ENCODE measurements around the gene NADK2. TPM values are rescaled to one million over a fixed set of nuclear protein-coding genes. Genes with fewer than 3 reads are reported as not detected.

The NADK2 gene
- total RNA-seq, 1 experiment from 2014 or later = 21.2 TPM

- DNase-seq (ENCODE audit: low read depth, low spot score) (no peak), ATAC-seq (no peak)
- Histone ChIP-seq H2AFZ (ENCODE audit: low read depth, low read length, poor library complexity, severe bottlenecking) (no peak overlapping the region), H3K4me3 (replicated peaks in 1 of 2; ENCODE audit: low read depth in 1 of 2, low read length in 2 of 2) (no peak overlapping the region), H3K4me2 (ENCODE audit: low read length) (no peak overlapping the region), H3K9me3 (ENCODE audit: control insufficient read depth in 1 of 2, insufficient read depth in 1 of 2, low read depth in 1 of 2, low read length in 2 of 2) (no peaks in the 10 kb centered on the region), H3K36me3 (ENCODE audit: control insufficient read depth in 1 of 2, insufficient read depth in 2 of 2, low read length in 2 of 2) (no peaks in the 10 kb centered on the region; a peak in 2 of 4 replicates), H4K20me1 (ENCODE audit: insufficient read depth) (no peaks in the 10 kb centered on the region), H3K79me2 (ENCODE audit: insufficient read depth, low read length) (no peaks in the 10 kb centered on the region), H3K27me3 (ENCODE audit: insufficient read depth, low read length) (no peaks in the 10 kb centered on the region), H3K27ac (ENCODE audit: low read depth, low read length) (no peak overlapping the region), H3K9ac (ENCODE audit: low read length) (no peak overlapping the region), H3K4me1 (ENCODE audit: control insufficient read depth in 1 of 2, insufficient read depth in 2 of 2, low read length in 2 of 2) (no peaks in the 10 kb centered on the region), H3K9me2 (ENCODE audit: insufficient read depth) (no peaks in the 10 kb centered on the region)
- POLR2A ChIA-PET = interaction anchor here (0.8 kb wide), 1 partner anchor 24 kb away, joined by 3 read pairs; the partner anchor contains the start of gene NADK2
- intact Hi-C loops (cut with micrococcal nuclease) = no loop called here
- TF ChIP-seq EZH2 (IDR thresholded peaks at IDR 0.05) = no peak
- TF ChIP-seq YY1 (IDR thresholded peaks at IDR 0.05; ENCODE audit: extremely low read depth, insufficient replicate concordance, low read depth, low read length) = no peak
- TF ChIP-seq MAX (IDR thresholded peaks at IDR 0.05) = no peak
- no peak for TF ChIP-seq SRF (IDR thresholded peaks at IDR 0.05; ENCODE audit: low read depth)
- TF ChIP-seq, protein P1, sequence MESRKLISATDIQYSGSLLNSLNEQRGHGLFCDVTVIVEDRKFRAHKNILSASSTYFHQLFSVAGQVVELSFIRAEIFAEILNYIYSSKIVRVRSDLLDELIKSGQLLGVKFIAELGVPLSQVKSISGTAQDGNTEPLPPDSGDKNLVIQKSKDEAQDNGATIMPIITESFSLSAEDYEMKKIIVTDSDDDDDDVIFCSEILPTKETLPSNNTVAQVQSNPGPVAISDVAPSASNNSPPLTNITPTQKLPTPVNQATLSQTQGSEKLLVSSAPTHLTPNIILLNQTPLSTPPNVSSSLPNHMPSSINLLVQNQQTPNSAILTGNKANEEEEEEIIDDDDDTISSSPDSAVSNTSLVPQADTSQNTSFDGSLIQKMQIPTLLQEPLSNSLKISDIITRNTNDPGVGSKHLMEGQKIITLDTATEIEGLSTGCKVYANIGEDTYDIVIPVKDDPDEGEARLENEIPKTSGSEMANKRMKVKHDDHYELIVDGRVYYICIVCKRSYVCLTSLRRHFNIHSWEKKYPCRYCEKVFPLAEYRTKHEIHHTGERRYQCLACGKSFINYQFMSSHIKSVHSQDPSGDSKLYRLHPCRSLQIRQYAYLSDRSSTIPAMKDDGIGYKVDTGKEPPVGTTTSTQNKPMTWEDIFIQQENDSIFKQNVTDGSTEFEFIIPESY (IDR thresholded peaks at IDR 0.05; ENCODE audit: extremely low read depth, insufficient replicate concordance, low read length) = no peak
- TF ChIP-seq EGR1 (IDR thresholded peaks at IDR 0.05; ENCODE audit: low read depth) = no peak
- TF ChIP-seq, protein P2, sequence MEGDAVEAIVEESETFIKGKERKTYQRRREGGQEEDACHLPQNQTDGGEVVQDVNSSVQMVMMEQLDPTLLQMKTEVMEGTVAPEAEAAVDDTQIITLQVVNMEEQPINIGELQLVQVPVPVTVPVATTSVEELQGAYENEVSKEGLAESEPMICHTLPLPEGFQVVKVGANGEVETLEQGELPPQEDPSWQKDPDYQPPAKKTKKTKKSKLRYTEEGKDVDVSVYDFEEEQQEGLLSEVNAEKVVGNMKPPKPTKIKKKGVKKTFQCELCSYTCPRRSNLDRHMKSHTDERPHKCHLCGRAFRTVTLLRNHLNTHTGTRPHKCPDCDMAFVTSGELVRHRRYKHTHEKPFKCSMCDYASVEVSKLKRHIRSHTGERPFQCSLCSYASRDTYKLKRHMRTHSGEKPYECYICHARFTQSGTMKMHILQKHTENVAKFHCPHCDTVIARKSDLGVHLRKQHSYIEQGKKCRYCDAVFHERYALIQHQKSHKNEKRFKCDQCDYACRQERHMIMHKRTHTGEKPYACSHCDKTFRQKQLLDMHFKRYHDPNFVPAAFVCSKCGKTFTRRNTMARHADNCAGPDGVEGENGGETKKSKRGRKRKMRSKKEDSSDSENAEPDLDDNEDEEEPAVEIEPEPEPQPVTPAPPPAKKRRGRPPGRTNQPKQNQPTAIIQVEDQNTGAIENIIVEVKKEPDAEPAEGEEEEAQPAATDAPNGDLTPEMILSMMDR (IDR thresholded peaks at IDR 0.05 in 2 of 3, conservative IDR thresholded peaks at IDR 0.05 in 1 of 3; ENCODE audit: borderline replicate concordance in 1 of 3, insufficient read depth in 1 of 3, low read depth in 2 of 3, low read length in 2 of 3) = no peak
- no peak for TF ChIP-seq CBX3 (IDR thresholded peaks at IDR 0.05; ENCODE audit: low read depth)
- no peak for TF ChIP-seq CEBPB (IDR thresholded peaks at IDR 0.05; ENCODE audit: low read depth)
- TF ChIP-seq, protein P3, sequence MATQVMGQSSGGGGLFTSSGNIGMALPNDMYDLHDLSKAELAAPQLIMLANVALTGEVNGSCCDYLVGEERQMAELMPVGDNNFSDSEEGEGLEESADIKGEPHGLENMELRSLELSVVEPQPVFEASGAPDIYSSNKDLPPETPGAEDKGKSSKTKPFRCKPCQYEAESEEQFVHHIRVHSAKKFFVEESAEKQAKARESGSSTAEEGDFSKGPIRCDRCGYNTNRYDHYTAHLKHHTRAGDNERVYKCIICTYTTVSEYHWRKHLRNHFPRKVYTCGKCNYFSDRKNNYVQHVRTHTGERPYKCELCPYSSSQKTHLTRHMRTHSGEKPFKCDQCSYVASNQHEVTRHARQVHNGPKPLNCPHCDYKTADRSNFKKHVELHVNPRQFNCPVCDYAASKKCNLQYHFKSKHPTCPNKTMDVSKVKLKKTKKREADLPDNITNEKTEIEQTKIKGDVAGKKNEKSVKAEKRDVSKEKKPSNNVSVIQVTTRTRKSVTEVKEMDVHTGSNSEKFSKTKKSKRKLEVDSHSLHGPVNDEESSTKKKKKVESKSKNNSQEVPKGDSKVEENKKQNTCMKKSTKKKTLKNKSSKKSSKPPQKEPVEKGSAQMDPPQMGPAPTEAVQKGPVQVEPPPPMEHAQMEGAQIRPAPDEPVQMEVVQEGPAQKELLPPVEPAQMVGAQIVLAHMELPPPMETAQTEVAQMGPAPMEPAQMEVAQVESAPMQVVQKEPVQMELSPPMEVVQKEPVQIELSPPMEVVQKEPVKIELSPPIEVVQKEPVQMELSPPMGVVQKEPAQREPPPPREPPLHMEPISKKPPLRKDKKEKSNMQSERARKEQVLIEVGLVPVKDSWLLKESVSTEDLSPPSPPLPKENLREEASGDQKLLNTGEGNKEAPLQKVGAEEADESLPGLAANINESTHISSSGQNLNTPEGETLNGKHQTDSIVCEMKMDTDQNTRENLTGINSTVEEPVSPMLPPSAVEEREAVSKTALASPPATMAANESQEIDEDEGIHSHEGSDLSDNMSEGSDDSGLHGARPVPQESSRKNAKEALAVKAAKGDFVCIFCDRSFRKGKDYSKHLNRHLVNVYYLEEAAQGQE (IDR thresholded peaks at IDR 0.05; ENCODE audit: low read depth) = no peak
- no peak for TF ChIP-seq RAD21 (IDR thresholded peaks at IDR 0.05; ENCODE audit: low read depth)
- no peak for TF ChIP-seq ZNF274 (IDR thresholded peaks at IDR 0.05; ENCODE audit: low read depth, low read length)
- TF ChIP-seq ELF1 (IDR thresholded peaks at IDR 0.05; ENCODE audit: borderline replicate concordance, low read depth) = no peak
- TF ChIP-seq SIN3A (IDR thresholded peaks at IDR 0.05; ENCODE audit: low read depth) = no peak
- no peak for TF ChIP-seq FOSL1 (IDR thresholded peaks at IDR 0.05; ENCODE audit: low read depth)
- no peak for TF ChIP-seq POLR2A (IDR thresholded peaks at IDR 0.05; ENCODE audit: borderline replicate concordance, extremely low read depth, insufficient read depth, insufficient read length)
- TF ChIP-seq ATF3 (IDR thresholded peaks at IDR 0.05) = no peak
- no peak for TF ChIP-seq JUND (IDR thresholded peaks at IDR 0.05)
- no peak for TF ChIP-seq POLR2AphosphoS5 (IDR thresholded peaks at IDR 0.05; ENCODE audit: low read depth, low read length)
- no peak for TF ChIP-seq SP1 (IDR thresholded peaks at IDR 0.05; ENCODE audit: low read depth)
- CTCF ChIA-PET = interaction anchor here (1.7 kb wide), 1 partner anchor 10 kb away, joined by 5 read pairs; no protein-coding TSS in a partner anchor
- RAD21 ChIA-PET (ENCODE audit: low non-redundant PET in 1 of 2, low total read pairs in 2 of 2, uncharacterized antibody in 2 of 2, unreplicated experiment in 2 of 2) = no interaction called here
- no TSS peak for BruUV-seq (replicated peaks)
These were observed 24.2 kb downstream of the NADK2 start for GRCh38 chr5:36217567-36217966.

Measured in HCT116 (cell line).